ENCODE data around the gene GPRIN2.
"Not testable (repeated sequence)": the region's sequence is repeated elsewhere in the genome, so short reads cannot be mapped to it uniquely, and the experiment has no call there.

DNA sequence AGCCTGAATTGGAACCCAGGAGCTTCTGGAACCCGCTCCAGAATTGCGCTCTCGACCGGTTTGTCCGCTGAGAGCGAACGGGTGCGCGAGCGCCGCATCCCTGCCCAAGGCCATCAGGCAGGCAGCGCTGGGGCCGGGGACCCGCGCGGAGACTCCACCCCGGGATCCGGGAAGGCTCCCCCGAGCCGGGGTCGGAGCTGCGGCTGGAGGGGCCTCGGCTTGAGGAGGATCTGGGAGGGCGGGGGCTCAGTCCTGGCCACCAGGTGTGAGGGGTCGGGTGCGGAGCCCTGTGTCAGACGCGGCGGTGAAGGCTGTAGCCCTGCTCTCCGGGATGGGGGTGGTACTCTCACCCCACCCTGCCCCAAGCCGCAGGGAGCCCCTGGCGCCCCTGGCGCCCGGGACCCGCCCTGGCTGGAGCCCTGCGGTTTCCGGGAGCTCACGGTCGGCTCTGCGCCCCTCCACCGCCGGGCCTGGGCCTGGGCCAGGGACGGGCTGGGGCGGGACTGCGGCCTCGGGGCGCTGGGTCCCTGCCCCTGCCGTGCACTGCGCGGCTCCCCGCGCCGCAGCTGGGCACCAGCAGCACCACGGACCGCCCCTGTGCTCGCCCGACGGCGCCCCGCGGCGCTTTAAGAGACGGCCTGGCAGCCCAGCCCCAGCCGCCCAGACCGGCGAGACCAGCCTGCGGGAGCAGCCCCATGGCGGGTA, 22.2 kb upstream of the GPRIN2 start, which contains the start of gene SYT15:
- TF ChIP-seq, protein P1, sequence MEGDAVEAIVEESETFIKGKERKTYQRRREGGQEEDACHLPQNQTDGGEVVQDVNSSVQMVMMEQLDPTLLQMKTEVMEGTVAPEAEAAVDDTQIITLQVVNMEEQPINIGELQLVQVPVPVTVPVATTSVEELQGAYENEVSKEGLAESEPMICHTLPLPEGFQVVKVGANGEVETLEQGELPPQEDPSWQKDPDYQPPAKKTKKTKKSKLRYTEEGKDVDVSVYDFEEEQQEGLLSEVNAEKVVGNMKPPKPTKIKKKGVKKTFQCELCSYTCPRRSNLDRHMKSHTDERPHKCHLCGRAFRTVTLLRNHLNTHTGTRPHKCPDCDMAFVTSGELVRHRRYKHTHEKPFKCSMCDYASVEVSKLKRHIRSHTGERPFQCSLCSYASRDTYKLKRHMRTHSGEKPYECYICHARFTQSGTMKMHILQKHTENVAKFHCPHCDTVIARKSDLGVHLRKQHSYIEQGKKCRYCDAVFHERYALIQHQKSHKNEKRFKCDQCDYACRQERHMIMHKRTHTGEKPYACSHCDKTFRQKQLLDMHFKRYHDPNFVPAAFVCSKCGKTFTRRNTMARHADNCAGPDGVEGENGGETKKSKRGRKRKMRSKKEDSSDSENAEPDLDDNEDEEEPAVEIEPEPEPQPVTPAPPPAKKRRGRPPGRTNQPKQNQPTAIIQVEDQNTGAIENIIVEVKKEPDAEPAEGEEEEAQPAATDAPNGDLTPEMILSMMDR (IDR thresholded peaks at IDR 0.05), result not testable (repeated sequence)
- not testable (repeated sequence) for TF ChIP-seq POLR2A (IDR thresholded peaks at IDR 0.05)

Data from testis (tissue), 2 donors.